Colonic mucosa (tissue), 4 donors: ENCODE results near the gene CPAMD8. TPM values are rescaled to one million over a fixed set of nuclear protein-coding genes. Genes with fewer than 3 reads are reported as not detected.

ENCODE experiments used
- DNase-seq: peaks from one replicate; pipeline ENCODE4 v3.0.0-alpha.2; 2020
- H3K27ac ChIP-seq: fragments of 200-600 bp; one replicate; pipeline ENCODE4 v1.8.0; 2021
- H3K27me3 ChIP-seq: fragments of 200-600 bp; one replicate; pipeline ENCODE4 v1.8.0; 2021
- H3K36me3 ChIP-seq: fragments of 200-600 bp; one replicate; pipeline ENCODE4 v1.8.0; 2021
- H3K4me1 ChIP-seq: fragments of 200-600 bp; one replicate; pipeline ENCODE4 v1.8.0; 2021; ENCODE audit warnings: mild to moderate bottlenecking
- H3K4me3 ChIP-seq: fragments of 200-600 bp; one replicate; pipeline ENCODE4 v1.8.0; 2021
- H3K9ac ChIP-seq, 2 donors: one replicate each; pipeline ENCODE4 v1.7.0; 2013; ENCODE audit warnings: control low read depth in 2 of 2, low read depth in 2 of 2, low read length in 2 of 2
- H3K9me3 ChIP-seq: fragments of 200-600 bp; one replicate; pipeline ENCODE4 v1.8.0; 2021
- CTCF ChIP-seq: fragments of 200-600 bp; IDR thresholded peaks from one replicate; pipeline ENCODE4 v1.8.0; 2022; ENCODE audit warnings: antibody characterized with exemption, mild to moderate bottlenecking
- intact Hi-C: fragments of 100-400 bp; cut with DNase I; formaldehyde crosslinking; loops from one replicate; pipeline ENCODE4 v1.14.1; 2022
- total RNA-seq, 2 donors: library from RNA; stranded (reverse); fragmentation: NEBNext Ultra II Directional in 1 of 2; extraction: Animal tissue kit (Norgen Biotek cat#: 25700) in 1 of 2; gene quantifications; one replicate each; pipeline ENCODE4 v1.2.1, GENCODE V29; 2021
- donor health status: healthy.
- donor health status: DM: no; HTN: no; CAD: no.
- donor health status: DM: no; HTN: no; CAD: no.

Gene CPAMD8
- total RNA-seq, 2 donors from 2014 or later, result 1.8 to 3.5 TPM

DNA sequence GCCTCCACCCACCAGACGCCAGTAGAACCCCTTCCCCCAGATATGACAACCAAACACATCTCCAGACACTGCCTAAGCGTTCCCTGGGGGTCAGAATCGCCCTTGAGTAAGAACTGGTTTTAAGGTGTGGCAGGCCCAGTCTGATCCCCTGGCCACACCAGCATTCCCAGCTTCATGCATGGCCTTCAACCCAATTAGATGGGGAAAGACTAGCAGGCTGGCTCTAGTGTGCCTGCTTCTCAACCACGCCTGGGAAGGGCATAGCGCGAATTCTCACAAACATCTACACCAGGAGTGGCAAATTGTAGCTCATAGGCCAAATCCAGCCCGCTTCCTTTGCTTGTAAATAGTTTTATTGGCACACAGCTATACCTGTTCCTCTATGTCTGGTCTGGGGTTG, 35.1 kb upstream of the CPAMD8 start:
- peaks cover 10% of the 10 kb centered on the region for H3K4me1 ChIP-seq
- no peak overlapping the region for H3K4me3 ChIP-seq
- no peaks in the 10 kb centered on the region for H3K27me3 ChIP-seq
- peak; percentile 72 for DNase-seq
- no peaks in the 10 kb centered on the region for H3K9me3 ChIP-seq
- intact Hi-C loops, result no loop called here
- H3K36me3 ChIP-seq, result no peaks in the 10 kb centered on the region
- TF ChIP-seq CTCF, result no peak
- H3K9ac ChIP-seq, result peak overlapping the region in 1 of 2 donors; percentile 67
- H3K27ac ChIP-seq, result peak overlapping the region; percentile 67

- Histone ChIP-seq H3K27me3 (no peaks in the 10 kb centered on the region), H3K36me3 (no peaks in the 10 kb centered on the region), H3K4me1 (peaks cover 10% of the 10 kb centered on the region), H3K27ac (peak overlapping the region; percentile 67), H3K9me3 (no peaks in the 10 kb centered on the region), H3K9ac (peak overlapping the region in 1 of 2 donors; percentile 67), H3K4me3 (no peak overlapping the region)
- TF ChIP-seq CTCF, result no peak
- peak; percentile 45 for DNase-seq
- intact Hi-C loops, result no loop called here
Observed at GRCh38 chr19:17061205-17061604, 34.6 kb upstream of the CPAMD8 start.

DNA sequence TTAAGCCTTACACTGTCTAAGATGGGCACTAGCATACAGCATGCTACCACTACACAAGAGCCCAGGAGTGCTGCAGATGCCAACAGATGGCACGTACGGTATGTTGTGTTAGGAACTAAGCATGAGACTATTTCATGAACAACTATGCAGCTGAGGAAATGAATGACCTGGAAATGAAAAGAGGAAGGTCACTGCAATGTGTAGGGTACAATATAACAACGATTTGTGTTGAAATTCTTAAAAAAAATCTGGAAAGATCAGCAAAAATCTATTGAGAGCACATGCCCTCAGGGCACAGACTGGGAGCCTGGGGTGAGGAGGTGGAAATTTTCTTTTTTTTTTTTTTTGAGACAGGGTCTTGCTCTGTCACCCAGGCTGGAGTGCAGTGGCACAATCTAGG, 34.2 kb upstream of the CPAMD8 start:
- no peaks in the 10 kb centered on the region for H3K27me3 ChIP-seq
- H3K27ac ChIP-seq, result peak overlapping the region; percentile 67
- no peak overlapping the region for H3K9ac ChIP-seq
- no peaks in the 10 kb centered on the region for H3K36me3 ChIP-seq
- intact Hi-C loops, result no loop called here
- no peak for DNase-seq
- H3K9me3 ChIP-seq, result no peaks in the 10 kb centered on the region
- no peak for TF ChIP-seq CTCF
- H3K4me3 ChIP-seq, result no peak overlapping the region
- H3K4me1 ChIP-seq, result peaks cover 10% of the 10 kb centered on the region

GRCh38 chr19:17058236-17058635, 31.6 kb upstream of the CPAMD8 start:
- no peak overlapping the region for H3K9ac ChIP-seq
- no peak overlapping the region for H3K27ac ChIP-seq
- peaks cover 10% of the 10 kb centered on the region for H3K4me1 ChIP-seq
- no peak for DNase-seq
- no peak for TF ChIP-seq CTCF
- H3K9me3 ChIP-seq, result no peaks in the 10 kb centered on the region
- H3K4me3 ChIP-seq, result no peak overlapping the region
- no peaks in the 10 kb centered on the region for H3K36me3 ChIP-seq
- intact Hi-C loops, result no loop called here
- H3K27me3 ChIP-seq, result no peaks in the 10 kb centered on the region

DNA sequence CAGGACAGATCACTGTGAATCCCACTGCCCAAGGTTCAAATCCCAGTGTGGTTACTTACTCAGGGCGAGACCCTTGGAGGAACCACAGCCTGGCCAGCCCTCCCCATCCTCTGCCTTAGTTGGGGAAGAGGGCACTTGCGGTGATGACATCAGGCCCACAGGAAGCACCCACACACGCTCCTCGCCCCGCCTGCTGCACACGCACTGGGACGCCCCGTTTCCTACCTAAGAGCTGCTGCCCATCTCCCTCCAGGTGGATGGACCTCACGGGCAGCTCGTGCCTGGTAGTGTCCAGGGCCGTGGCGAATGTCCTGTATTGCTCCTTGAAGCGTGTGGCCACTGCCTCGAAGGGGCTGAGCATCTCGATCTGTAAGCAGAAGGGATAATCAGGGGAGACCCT, 29.0 kb upstream of the CPAMD8 start:
- Histone ChIP-seq H3K4me1 (no peaks in the 10 kb centered on the region), H3K4me3 (no peak overlapping the region), H3K27ac (no peak overlapping the region), H3K36me3 (no peaks in the 10 kb centered on the region), H3K9me3 (no peaks in the 10 kb centered on the region), H3K27me3 (no peaks in the 10 kb centered on the region), H3K9ac (no peak overlapping the region)
- no peak for TF ChIP-seq CTCF
- DNase-seq, result no peak
- intact Hi-C loops, result no loop called here

DNA sequence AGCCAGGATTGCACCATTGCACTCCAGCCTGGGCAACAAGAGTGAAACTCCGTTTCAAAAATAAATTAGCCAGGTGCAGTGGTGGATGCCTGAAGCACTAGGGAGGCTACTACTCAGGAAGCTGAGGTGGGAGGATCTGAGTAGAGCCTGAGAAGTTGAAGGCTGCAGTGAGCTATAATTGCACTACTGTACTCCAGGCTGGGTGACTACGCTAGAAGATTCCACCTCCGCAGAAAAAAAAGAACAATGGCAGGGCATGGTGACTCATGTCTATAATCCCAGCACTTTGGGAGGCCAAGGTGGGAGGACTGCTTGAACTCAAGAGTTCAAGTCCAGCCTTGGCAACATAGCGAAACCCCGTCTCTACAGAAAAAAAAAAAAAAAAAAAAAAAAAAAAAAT, 28.1 kb upstream of the CPAMD8 start:
- DNase-seq, result no peak
- Histone ChIP-seq H3K4me1 (no peaks in the 10 kb centered on the region), H3K9ac (no peak overlapping the region), H3K9me3 (no peaks in the 10 kb centered on the region), H3K27ac (no peak overlapping the region), H3K36me3 (no peaks in the 10 kb centered on the region), H3K4me3 (no peak overlapping the region), H3K27me3 (no peaks in the 10 kb centered on the region)
- intact Hi-C loops, result loop anchor here (5.0 kb wide), 1 partner anchor 337 kb away; the partner anchor contains the start of gene NWD1
- TF ChIP-seq CTCF, result no peak
